ENCODE measurements around the gene TTLL11. TPM values are rescaled to one million over a fixed set of nuclear protein-coding genes. Genes with fewer than 3 reads are reported as not detected.

The TTLL11 gene
- total and polyA plus RNA-seq, 2 experiments from 2014 or later: 0.57 to 1.4 TPM

DNA sequence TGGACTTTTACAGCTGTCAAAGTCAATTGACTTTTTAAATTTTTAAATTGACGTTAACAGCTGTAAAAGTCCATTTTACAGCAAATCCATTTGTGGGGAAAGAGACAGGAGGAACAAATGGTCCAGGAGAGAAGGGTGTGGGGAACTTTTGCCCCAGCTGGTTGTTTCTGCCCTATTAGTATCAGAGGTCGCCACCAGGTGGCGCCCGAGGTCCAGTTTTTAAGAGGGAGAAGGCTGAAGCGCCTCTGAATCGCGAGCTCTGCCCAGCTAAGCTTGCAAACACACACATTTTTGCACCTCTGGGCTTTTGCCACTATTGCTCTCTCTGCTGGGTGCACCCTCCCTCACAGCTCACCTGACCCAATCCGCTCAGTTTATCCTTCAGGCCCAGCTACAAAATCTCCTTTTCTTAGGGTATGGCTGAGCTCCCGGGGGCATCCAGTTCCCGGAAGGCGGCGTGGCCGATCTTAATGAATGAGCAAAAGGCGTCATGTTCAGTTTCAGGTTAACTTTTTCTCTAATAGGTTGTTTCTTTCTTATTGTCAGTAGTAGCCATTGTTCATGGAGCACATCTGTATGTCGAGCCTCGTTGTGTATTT, 6.3 kb upstream of the TTLL11 start (continued):
- TF ChIP-seq, protein P1, sequence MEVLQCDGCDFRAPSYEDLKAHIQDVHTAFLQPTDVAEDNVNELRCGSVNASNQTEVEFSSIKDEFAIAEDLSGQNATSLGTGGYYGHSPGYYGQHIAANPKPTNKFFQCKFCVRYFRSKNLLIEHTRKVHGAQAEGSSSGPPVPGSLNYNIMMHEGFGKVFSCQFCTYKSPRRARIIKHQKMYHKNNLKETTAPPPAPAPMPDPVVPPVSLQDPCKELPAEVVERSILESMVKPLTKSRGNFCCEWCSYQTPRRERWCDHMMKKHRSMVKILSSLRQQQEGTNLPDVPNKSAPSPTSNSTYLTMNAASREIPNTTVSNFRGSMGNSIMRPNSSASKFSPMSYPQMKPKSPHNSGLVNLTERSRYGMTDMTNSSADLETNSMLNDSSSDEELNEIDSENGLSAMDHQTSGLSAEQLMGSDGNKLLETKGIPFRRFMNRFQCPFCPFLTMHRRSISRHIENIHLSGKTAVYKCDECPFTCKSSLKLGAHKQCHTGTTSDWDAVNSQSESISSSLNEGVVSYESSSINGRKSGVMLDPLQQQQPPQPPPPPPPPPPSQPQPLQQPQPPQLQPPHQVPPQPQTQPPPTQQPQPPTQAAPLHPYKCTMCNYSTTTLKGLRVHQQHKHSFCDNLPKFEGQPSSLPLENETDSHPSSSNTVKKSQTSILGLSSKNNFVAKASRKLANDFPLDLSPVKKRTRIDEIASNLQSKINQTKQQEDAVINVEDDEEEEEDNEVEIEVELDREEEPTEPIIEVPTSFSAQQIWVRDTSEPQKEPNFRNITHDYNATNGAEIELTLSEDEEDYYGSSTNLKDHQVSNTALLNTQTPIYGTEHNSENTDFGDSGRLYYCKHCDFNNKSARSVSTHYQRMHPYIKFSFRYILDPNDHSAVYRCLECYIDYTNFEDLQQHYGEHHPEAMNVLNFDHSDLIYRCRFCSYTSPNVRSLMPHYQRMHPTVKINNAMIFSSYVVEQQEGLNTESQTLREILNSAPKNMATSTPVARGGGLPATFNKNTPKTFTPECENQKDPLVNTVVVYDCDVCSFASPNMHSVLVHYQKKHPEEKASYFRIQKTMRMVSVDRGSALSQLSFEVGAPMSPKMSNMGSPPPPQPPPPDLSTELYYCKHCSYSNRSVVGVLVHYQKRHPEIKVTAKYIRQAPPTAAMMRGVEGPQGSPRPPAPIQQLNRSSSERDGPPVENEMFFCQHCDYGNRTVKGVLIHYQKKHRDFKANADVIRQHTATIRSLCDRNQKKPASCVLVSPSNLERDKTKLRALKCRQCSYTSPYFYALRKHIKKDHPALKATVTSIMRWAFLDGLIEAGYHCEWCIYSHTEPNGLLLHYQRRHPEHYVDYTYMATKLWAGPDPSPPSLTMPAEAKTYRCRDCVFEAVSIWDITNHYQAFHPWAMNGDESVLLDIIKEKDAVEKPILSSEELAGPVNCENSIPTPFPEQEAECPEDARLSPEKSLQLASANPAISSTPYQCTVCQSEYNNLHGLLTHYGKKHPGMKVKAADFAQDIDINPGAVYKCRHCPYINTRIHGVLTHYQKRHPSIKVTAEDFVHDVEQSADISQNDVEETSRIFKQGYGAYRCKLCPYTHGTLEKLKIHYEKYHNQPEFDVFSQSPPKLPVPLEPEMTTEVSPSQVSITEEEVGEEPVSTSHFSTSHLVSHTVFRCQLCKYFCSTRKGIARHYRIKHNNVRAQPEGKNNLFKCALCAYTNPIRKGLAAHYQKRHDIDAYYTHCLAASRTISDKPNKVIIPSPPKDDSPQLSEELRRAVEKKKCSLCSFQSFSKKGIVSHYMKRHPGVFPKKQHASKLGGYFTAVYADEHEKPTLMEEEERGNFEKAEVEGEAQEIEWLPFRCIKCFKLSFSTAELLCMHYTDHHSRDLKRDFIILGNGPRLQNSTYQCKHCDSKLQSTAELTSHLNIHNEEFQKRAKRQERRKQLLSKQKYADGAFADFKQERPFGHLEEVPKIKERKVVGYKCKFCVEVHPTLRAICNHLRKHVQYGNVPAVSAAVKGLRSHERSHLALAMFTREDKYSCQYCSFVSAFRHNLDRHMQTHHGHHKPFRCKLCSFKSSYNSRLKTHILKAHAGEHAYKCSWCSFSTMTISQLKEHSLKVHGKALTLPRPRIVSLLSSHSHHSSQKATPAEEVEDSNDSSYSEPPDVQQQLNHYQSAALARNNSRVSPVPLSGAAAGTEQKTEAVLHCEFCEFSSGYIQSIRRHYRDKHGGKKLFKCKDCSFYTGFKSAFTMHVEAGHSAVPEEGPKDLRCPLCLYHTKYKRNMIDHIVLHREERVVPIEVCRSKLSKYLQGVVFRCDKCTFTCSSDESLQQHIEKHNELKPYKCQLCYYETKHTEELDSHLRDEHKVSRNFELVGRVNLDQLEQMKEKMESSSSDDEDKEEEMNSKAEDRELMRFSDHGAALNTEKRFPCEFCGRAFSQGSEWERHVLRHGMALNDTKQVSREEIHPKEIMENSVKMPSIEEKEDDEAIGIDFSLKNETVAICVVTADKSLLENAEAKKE (CRISPR knock-in tag; IDR thresholded peaks at IDR 0.05): no peak
- no peak for TF ChIP-seq STAT1 (IDR thresholded peaks at IDR 0.05; ENCODE audit: unreplicated experiment)
- TF ChIP-seq JUNB (IDR thresholded peaks at IDR 0.05; ENCODE audit: unreplicated experiment): no peak

DNA sequence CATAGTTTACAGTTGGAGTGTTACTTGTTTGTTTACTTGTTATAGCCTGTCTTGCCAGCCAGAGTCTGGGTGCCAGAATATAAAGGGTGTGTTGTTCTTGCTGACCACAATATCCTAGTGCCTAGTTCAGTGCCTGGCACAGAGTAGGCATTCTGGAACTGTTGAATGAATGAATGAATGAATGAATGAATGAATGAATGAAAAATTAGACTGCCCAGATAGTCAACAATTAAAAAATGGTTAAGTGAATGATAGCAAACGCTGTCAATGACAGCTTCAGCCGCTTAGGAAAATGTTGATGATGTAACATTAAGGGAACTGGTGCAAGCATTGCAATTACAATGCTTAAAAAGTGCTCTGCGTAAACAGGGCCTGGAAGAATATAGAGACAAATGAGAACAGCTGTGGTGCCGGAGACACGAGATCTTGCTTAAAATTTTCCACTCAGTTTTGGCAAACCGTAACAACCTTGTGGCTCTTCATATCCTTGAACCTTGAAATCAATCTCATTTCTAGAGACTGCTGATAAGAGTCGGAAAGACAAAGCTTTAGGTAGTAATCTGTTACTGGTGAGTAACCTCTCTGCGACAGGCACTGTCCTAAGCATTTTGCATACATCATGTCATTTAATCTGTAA, 4.7 kb upstream of the TTLL11 start:
- H3K4me3 ChIP-seq: no peak overlapping the region
- H3K27ac ChIP-seq (ENCODE audit: low read depth): no peak overlapping the region
- no peak overlapping the region for H2AFZ ChIP-seq
- Mint-ChIP-seq H3K36me3 (ENCODE audit: low read depth) (no peaks in the 10 kb centered on the region), H3K4me1 (peaks cover 9% of the 10 kb centered on the region), H3K9me3 (no peaks in the 10 kb centered on the region), H3K4me3 (no peak overlapping the region), H3K27ac (no peak overlapping the region), H3K27me3 (ENCODE audit: insufficient read depth, low read depth, poor library complexity) (peaks cover 6% of the 10 kb centered on the region)
- no peak for ATAC-seq
- no peak for DNase-seq (ENCODE audit: low spot score)
- H3K27me3 ChIP-seq (ENCODE audit: insufficient read depth): peaks cover 3% of the 10 kb centered on the region; the same call in 1 of the 2 replicates
- H4K20me1 ChIP-seq (replicated peaks; ENCODE audit: insufficient read depth): no peaks in the 10 kb centered on the region
- H3F3A ChIP-seq (replicated peaks; ENCODE audit: low read depth): no peaks in the 10 kb centered on the region
- H3K4me1 ChIP-seq (ENCODE audit: insufficient read depth): no peaks in the 10 kb centered on the region; the same call in 1 of the 2 replicates
- H3K4me2 ChIP-seq: no peak overlapping the region
- H3K9me2 ChIP-seq (ENCODE audit: insufficient read depth): no peaks in the 10 kb centered on the region
- no peaks in the 10 kb centered on the region for H3K36me3 ChIP-seq (ENCODE audit: insufficient read depth)
- no peaks in the 10 kb centered on the region for H3K79me2 ChIP-seq (replicated peaks; ENCODE audit: insufficient read depth)
- TF ChIP-seq, protein P2, sequence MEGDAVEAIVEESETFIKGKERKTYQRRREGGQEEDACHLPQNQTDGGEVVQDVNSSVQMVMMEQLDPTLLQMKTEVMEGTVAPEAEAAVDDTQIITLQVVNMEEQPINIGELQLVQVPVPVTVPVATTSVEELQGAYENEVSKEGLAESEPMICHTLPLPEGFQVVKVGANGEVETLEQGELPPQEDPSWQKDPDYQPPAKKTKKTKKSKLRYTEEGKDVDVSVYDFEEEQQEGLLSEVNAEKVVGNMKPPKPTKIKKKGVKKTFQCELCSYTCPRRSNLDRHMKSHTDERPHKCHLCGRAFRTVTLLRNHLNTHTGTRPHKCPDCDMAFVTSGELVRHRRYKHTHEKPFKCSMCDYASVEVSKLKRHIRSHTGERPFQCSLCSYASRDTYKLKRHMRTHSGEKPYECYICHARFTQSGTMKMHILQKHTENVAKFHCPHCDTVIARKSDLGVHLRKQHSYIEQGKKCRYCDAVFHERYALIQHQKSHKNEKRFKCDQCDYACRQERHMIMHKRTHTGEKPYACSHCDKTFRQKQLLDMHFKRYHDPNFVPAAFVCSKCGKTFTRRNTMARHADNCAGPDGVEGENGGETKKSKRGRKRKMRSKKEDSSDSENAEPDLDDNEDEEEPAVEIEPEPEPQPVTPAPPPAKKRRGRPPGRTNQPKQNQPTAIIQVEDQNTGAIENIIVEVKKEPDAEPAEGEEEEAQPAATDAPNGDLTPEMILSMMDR (conservative IDR thresholded peaks at IDR 0.05; ENCODE audit: low read depth in 2 of 2): no peak
- TF ChIP-seq EZH2phosphoT487 (IDR thresholded peaks at IDR 0.05; ENCODE audit: unreplicated experiment) (no peak), POLR2AphosphoS5 (IDR thresholded peaks at IDR 0.05; ENCODE audit: low read depth) (no peak), JUNB (IDR thresholded peaks at IDR 0.05; ENCODE audit: unreplicated experiment) (no peak), NANOG (IDR thresholded peaks at IDR 0.05; ENCODE audit: borderline replicate concordance) (no peak), ZNF114 (CRISPR knock-in tag; IDR thresholded peaks at IDR 0.05) (no peak), STAT1 (IDR thresholded peaks at IDR 0.05; ENCODE audit: unreplicated experiment) (no peak), ZNF331 (CRISPR knock-in tag; IDR thresholded peaks at IDR 0.05; ENCODE audit: low read depth) (no peak), EZH2 (IDR thresholded peaks at IDR 0.05; ENCODE audit: low read depth, unreplicated experiment) (no peak)
- TF ChIP-seq, protein P3, sequence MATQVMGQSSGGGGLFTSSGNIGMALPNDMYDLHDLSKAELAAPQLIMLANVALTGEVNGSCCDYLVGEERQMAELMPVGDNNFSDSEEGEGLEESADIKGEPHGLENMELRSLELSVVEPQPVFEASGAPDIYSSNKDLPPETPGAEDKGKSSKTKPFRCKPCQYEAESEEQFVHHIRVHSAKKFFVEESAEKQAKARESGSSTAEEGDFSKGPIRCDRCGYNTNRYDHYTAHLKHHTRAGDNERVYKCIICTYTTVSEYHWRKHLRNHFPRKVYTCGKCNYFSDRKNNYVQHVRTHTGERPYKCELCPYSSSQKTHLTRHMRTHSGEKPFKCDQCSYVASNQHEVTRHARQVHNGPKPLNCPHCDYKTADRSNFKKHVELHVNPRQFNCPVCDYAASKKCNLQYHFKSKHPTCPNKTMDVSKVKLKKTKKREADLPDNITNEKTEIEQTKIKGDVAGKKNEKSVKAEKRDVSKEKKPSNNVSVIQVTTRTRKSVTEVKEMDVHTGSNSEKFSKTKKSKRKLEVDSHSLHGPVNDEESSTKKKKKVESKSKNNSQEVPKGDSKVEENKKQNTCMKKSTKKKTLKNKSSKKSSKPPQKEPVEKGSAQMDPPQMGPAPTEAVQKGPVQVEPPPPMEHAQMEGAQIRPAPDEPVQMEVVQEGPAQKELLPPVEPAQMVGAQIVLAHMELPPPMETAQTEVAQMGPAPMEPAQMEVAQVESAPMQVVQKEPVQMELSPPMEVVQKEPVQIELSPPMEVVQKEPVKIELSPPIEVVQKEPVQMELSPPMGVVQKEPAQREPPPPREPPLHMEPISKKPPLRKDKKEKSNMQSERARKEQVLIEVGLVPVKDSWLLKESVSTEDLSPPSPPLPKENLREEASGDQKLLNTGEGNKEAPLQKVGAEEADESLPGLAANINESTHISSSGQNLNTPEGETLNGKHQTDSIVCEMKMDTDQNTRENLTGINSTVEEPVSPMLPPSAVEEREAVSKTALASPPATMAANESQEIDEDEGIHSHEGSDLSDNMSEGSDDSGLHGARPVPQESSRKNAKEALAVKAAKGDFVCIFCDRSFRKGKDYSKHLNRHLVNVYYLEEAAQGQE (IDR thresholded peaks at IDR 0.05; ENCODE audit: unreplicated experiment): no peak
- TF ChIP-seq, protein P4, sequence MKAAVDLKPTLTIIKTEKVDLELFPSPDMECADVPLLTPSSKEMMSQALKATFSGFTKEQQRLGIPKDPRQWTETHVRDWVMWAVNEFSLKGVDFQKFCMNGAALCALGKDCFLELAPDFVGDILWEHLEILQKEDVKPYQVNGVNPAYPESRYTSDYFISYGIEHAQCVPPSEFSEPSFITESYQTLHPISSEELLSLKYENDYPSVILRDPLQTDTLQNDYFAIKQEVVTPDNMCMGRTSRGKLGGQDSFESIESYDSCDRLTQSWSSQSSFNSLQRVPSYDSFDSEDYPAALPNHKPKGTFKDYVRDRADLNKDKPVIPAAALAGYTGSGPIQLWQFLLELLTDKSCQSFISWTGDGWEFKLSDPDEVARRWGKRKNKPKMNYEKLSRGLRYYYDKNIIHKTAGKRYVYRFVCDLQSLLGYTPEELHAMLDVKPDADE (IDR thresholded peaks at IDR 0.05): no peak
